Brain microvascular endothelial cell (primary cell): ENCODE results near the gene SKOR1.

ENCODE experiments used
- DNase-seq: peaks from one replicate; pipeline ENCODE4 v3.0.0-alpha.2; 2020
- H3K27ac ChIP-seq: fragments of 250-450 bp; sonication (Bioruptor Pico); 2 replicates; pipeline ENCODE4 v1.5.1; 2020; ENCODE audit warnings: mild to moderate bottlenecking, moderate library complexity
- H3K27me3 ChIP-seq: fragments of 250-450 bp; sonication (Bioruptor Pico); replicated peaks from 2 replicates; pipeline ENCODE4 v1.5.1; 2020; ENCODE audit warnings: mild to moderate bottlenecking
- H3K36me3 ChIP-seq: fragments of 250-450 bp; sonication (Bioruptor Pico); replicated peaks from 2 replicates; pipeline ENCODE4 v1.5.1; 2020; ENCODE audit warnings: mild to moderate bottlenecking
- H3K4me3 ChIP-seq: 2 replicates; pipeline ENCODE4 v1.5.1; 2011; ENCODE audit warnings: low read depth, mild to moderate bottlenecking, control low read depth, low read length, moderate library complexity
- CTCF ChIP-seq: IDR thresholded peaks from 2 replicates; pipeline ENCODE4 v1.5.1; 2011; ENCODE audit warnings: low read depth, mild to moderate bottlenecking, moderate library complexity, low read length, control low read depth, inconsistent platforms; ENCODE audit errors: missing control alignments
- in situ Hi-C: cut with HindIII; loops from 2 replicates; pipeline ENCODE4 v1.10.0; 2017; ENCODE audit warnings: low sequenced_read_pairs, low pct_ligation_motif_present

The SKOR1 gene

DNA sequence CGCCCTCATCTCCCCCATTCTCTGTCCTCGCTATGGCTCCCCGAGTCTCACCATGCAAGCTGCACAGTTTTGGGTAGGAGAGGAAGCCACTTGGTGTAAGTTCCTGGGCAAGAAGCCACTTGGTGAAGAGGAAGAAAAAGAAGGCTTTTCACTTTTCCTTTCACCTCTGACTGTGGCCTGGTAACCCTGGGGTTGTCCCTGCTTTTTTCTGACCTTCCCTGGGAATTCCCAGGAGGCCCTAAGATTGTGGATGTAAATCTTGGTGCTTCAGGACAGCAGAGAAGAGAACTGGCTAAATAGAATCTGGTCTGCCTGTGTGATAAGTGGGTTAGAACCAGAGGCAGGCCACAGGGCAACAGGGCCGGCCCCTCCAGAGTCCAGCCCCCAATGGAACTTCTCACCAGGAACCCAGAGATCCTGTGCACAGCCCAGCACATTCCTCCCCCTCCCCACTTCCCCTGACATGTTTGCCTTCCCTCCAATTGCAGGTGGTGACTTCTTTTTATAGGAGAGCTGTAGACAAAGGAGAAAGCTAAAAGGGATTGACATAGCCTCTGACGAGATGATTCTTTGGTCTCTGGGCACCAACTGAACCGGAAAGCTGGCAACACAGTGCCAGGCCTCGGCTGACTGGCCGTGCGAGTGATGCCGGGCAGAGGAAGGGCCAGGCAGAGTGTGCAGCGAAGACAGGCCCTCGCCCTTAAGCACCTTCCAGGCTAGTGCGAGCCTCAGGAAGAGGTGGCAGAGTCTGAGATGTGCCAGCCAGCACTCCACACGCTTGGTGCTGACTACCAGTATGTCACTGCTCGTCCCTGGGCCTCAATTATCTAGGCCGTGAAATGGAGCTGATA is 19.4 kb upstream of the SKOR1 start:
- Histone ChIP-seq H3K4me3 (no peak overlapping the region), H3K36me3 (no peaks in the 10 kb centered on the region), H3K27me3 (no peaks in the 10 kb centered on the region), H3K27ac (no peak overlapping the region)
- no peak for TF ChIP-seq CTCF
- in situ Hi-C loops: loop anchor here (25.0 kb wide), 1 partner anchor 344 kb away; no protein-coding TSS in a partner anchor
- DNase-seq: no peak

DNA sequence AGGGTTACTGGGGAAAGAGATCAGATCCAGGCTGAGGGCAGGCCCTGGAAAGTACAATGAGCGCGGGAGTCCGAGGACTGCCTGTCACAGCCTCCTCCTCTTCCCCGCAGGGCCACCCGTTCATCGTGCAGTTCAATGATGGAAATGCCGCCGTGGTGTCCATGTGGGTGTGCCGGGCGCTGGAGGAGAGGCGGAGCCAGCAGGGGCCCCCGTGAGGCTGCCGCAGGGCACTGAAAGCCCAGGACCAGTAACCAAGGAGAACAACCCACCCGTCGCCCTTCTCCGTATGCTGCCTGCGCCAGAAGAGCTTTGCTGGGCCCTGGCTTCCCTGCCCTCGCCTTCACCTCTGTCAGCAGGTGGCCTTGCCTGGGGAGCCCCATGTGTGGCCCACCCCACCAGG is 18.8 kb upstream of the SKOR1 start:
- in situ Hi-C loops: loop anchor here (25.0 kb wide), 1 partner anchor 344 kb away; no protein-coding TSS in a partner anchor
- no peak overlapping the region for H3K27ac ChIP-seq
- TF ChIP-seq CTCF: no peak
- DNase-seq: no peak
- no peaks in the 10 kb centered on the region for H3K27me3 ChIP-seq
- H3K4me3 ChIP-seq: no peak overlapping the region
- H3K36me3 ChIP-seq: no peaks in the 10 kb centered on the region

DNA sequence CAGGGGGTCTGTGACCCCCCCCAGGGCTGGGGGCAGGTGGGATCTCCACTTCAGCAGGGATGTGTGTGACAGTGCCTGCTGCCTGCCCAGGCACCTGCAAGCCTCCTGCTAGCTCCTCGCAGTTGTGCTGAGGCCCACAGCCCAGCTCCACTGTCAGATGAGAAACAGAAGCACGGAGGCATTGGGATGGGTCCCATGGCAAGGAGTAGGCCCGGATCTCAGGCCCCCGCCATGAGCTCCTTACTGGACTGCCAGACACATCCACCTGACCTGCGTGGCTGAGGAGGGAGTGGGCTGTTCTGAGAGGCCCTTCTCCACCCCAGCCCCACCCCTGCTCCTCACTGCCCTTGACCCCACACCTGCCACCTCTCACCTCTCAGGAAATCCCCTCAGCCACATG is 18.2 kb upstream of the SKOR1 start:
- H3K36me3 ChIP-seq: no peaks in the 10 kb centered on the region
- TF ChIP-seq CTCF: no peak
- no peaks in the 10 kb centered on the region for H3K27me3 ChIP-seq
- H3K4me3 ChIP-seq: no peak overlapping the region
- in situ Hi-C loops: loop anchor here (25.0 kb wide), 1 partner anchor 345 kb away; no protein-coding TSS in a partner anchor
- no peak for DNase-seq
- H3K27ac ChIP-seq: no peak overlapping the region

DNA sequence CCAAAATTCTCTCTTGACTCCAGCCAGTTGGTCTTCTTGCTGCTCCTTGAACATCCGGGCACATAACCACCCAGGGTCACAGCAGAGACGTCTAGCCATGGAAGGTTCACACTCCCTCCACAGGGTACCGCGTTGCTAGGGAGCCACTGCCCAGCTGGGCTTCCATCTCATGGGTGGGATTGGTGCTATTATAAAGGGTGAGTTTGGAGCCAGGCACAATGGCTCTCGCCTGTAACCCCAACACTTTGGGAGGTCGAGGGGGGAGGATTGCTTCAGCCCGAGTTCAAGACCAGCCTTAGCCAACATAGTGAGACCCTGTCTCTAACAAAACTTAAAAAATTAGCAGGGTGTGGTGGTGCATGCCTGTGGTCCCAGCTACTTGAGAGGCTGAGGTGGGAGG is 17.5 kb upstream of the SKOR1 start:
- no peak for DNase-seq
- no peaks in the 10 kb centered on the region for H3K27me3 ChIP-seq
- no peaks in the 10 kb centered on the region for H3K36me3 ChIP-seq
- H3K27ac ChIP-seq: no peak overlapping the region
- no peak for TF ChIP-seq CTCF
- in situ Hi-C loops: loop anchor here (25.0 kb wide), 1 partner anchor 346 kb away; no protein-coding TSS in a partner anchor
- no peak overlapping the region for H3K4me3 ChIP-seq

- H3K4me3 ChIP-seq: no peak overlapping the region
- H3K27ac ChIP-seq: no peak overlapping the region
- H3K36me3 ChIP-seq: no peaks in the 10 kb centered on the region
- no peaks in the 10 kb centered on the region for H3K27me3 ChIP-seq
- no peak for TF ChIP-seq CTCF
- in situ Hi-C loops: loop anchor here (25.0 kb wide), 1 partner anchor 347 kb away; no protein-coding TSS in a partner anchor
- no peak for DNase-seq
Observed at GRCh38 chr15:67808821-67809220, 16.5 kb upstream of the SKOR1 start.
